Lower leg skin (tissue), 4 donors: ENCODE results near the gene CAMTA1. TPM values are rescaled to one million over a fixed set of nuclear protein-coding genes. Genes with fewer than 3 reads are reported as not detected.

Source experiments
- DNase-seq, 2 donors: peaks; one replicate each; pipeline ENCODE4 v3.0.0-alpha.2; 2019; ENCODE audit warnings: low spot score in 2 of 2
- H3K4me3 ChIP-seq: fragments of 200-600 bp; sonication (generic); 2 replicates; pipeline ENCODE4 v1.5.1; 2017; ENCODE audit warnings: mild to moderate bottlenecking, low read depth; ENCODE audit not compliant: poor library complexity, severe bottlenecking
- CTCF ChIP-seq, 3 donors: fragments of 450-650 bp; IDR thresholded peaks; one replicate each; pipeline ENCODE4 v1.5.1; 2016; ENCODE audit warnings: antibody characterized with exemption in 3 of 3, mild to moderate bottlenecking in 3 of 3, moderate library complexity in 2 of 3
- POLR2A ChIP-seq, 2 donors: fragments of 450-650 bp; IDR thresholded peaks; one replicate each; pipeline ENCODE4 v1.6.1; 2016 to 2017; ENCODE audit warnings: antibody characterized with exemption in 2 of 2, mild to moderate bottlenecking in 1 of 2, moderate library complexity in 1 of 2
- WGBS, 2 donors: methylation state at CpG; one replicate each; pipeline ENCODE4 v1.1.5; 2018; 5-methylcytosine and 5-hydroxymethylcytosine counted together
- intact Hi-C: fragments of 100-400 bp; cut with DNase I; formaldehyde crosslinking; loops from one replicate; pipeline ENCODE4 v1.15.0; 2023; ENCODE audit warnings: low total_unique reads
- total RNA-seq, 4 donors: library from RNA; depleted of rRNA; stranded (reverse); fragments of >200 nt; gene quantifications; one replicate each; pipeline ENCODE4 v1.1.0, GENCODE V29; 2016

The CAMTA1 gene
- total RNA-seq, 4 donors from 2014 or later, result 24.4 to 52.3 (median 32.9) TPM

- TF ChIP-seq POLR2A (IDR thresholded peaks at IDR 0.05) (no peak), CTCF (IDR thresholded peaks at IDR 0.05) (no peak)
- WGBS, 2 donors, result 41 to 45% methylated on average over 13 of the region's 13 CpGs
- intact Hi-C loops, result no loop called here
- no peak overlapping the region for H3K4me3 ChIP-seq
- DNase-seq, result peak in 1 of 2 donors; percentile 12
Measured at GRCh38 chr1:7335224-7335879, 550.1 kb downstream of the CAMTA1 start.

DNA sequence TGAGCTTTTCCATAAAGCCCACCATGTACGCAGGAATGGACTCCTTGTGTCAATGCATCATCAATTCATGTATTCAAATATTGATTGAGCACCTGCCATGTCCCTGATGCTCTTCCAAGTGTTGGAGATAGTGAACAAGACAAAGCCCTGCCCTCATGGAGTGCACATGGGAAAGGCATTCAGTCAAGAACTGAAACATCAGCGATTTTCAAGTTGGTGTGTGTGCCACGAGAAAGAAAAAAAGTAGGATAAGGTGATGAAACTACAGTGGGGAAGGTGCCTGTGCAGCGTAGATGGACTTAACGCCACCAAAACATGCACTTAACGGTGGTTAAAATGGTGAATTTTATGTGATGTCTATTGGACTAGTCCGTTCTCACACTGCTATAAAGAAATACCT is 553.2 kb downstream of the CAMTA1 start:
- no peak overlapping the region for H3K4me3 ChIP-seq
- intact Hi-C loops, result no loop called here
- no peak for DNase-seq
- 95 to 96% methylated on average over 7 of the region's 7 CpGs for WGBS, 2 donors
- no peak for TF ChIP-seq CTCF (IDR thresholded peaks at IDR 0.05)
- no peak for TF ChIP-seq POLR2A (IDR thresholded peaks at IDR 0.05)

DNA sequence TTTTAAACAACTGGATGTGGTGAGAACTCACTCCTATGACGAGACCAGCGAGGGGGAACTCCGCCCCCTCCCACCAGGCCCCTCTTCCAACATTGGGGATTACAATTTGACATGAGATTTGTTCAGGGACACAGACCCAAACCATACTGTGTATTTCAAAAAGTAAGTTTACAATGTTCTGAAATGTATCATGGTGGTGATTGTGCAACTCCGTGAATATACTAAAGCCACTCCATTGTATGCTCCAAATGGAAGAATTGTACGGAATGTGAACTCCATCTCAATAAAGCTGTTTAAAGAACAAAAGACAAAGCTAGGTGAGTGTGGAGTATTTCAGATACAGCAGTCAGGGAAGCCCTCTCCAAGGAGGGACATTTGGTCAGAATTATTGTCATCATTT is 553.8 kb downstream of the CAMTA1 start:
- DNase-seq, result no peak
- TF ChIP-seq CTCF (IDR thresholded peaks at IDR 0.05) (no peak), POLR2A (IDR thresholded peaks at IDR 0.05) (no peak)
- intact Hi-C loops, result no loop called here
- H3K4me3 ChIP-seq, result no peak overlapping the region
- 88 to 94% methylated on average over 5 of the region's 5 CpGs for WGBS, 2 donors

DNA sequence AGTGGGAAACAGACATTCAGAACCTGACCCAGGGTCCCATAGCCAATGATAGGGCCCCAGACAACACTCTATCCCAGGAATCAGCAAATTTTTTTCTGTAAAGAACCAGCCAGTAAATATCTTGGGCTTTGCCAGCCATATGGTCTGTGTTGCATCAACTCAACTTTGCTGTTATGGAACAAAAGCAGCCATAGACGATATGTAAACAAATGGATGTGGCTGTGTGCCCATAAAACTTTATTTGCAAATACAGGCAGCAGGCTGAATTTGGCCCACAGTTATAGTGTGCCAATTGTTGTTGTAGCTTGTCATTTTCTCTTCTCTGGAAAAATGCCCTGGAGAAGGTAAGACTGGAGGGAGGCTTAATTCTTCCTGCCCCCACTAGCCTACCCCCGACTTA is 554.7 kb downstream of the CAMTA1 start:
- no peak for TF ChIP-seq CTCF (IDR thresholded peaks at IDR 0.05)
- no peak for TF ChIP-seq POLR2A (IDR thresholded peaks at IDR 0.05)
- 51 to 65% methylated on average over 2 of the region's 2 CpGs for WGBS, 2 donors
- intact Hi-C loops, result no loop called here
- no peak overlapping the region for H3K4me3 ChIP-seq
- no peak for DNase-seq

GRCh38 chr1:7341145-7341905 is 556.1 kb downstream of the CAMTA1 start:
- no peak for TF ChIP-seq CTCF (IDR thresholded peaks at IDR 0.05)
- TF ChIP-seq POLR2A (IDR thresholded peaks at IDR 0.05), result no peak
- intact Hi-C loops, result no loop called here
- no peak for DNase-seq
- WGBS, 2 donors, result 56 to 67% methylated on average over 11 of the region's 11 CpGs
- no peak overlapping the region for H3K4me3 ChIP-seq
